Measurements from ENCODE around the gene STK25.
"Not testable (repeated sequence)": the region's sequence is repeated elsewhere in the genome, so short reads cannot be mapped to it uniquely, and the experiment has no call there.

Gene STK25

GRCh38 chr2:241539616-241540374 is 31.4 kb upstream of the STK25 start:
- DNase-seq (ENCODE audit: low read depth) = no peak

GRCh38 chr2:241538838-241539615 is 30.6 kb upstream of the STK25 start:
- DNase-seq (ENCODE audit: low read depth) = no peak

- DNase-seq (ENCODE audit: low read depth) = no peak
Measured at GRCh38 chr2:241535871-241536655, 27.7 kb upstream of the STK25 start.

GRCh38 chr2:241534701-241535375 is 26.5 kb upstream of the STK25 start:
- DNase-seq (ENCODE audit: low read depth) = no peak

- no peak for DNase-seq (ENCODE audit: low read depth)
Measured at GRCh38 chr2:241534293-241534692, 25.9 kb upstream of the STK25 start.

- no peak for DNase-seq (ENCODE audit: low read depth)
Measured at GRCh38 chr2:241532733-241533601, 24.6 kb upstream of the STK25 start.

GRCh38 chr2:241532168-241532567 is 23.8 kb upstream of the STK25 start:
- no peak for DNase-seq (ENCODE audit: low read depth)

- DNase-seq (ENCODE audit: low read depth) = no peak
Measured at GRCh38 chr2:241531161-241531722, 22.9 kb upstream of the STK25 start.

- DNase-seq (ENCODE audit: low read depth) = no peak
Measured at GRCh38 chr2:241530571-241530970, 22.2 kb upstream of the STK25 start.

GRCh38 chr2:241525818-241526780 is 17.7 kb upstream of the STK25 start:
- not testable (repeated sequence) for DNase-seq (ENCODE audit: low read depth)

GRCh38 chr2:241522477-241522876 is 14.1 kb upstream of the STK25 start:
- DNase-seq (ENCODE audit: low read depth) = no peak

GRCh38 chr2:241519669-241520068 is 11.3 kb upstream of the STK25 start:
- DNase-seq (ENCODE audit: low read depth) = no peak

GRCh38 chr2:241517297-241517696 is 8.9 kb upstream of the STK25 start:
- no peak for DNase-seq (ENCODE audit: low read depth)

GRCh38 chr2:241516520-241516965 is 8.2 kb upstream of the STK25 start:
- no peak for DNase-seq (ENCODE audit: low read depth)

- DNase-seq (ENCODE audit: low read depth) = no peak
Measured at GRCh38 chr2:241514986-241515737, 6.8 kb upstream of the STK25 start.

- DNase-seq (ENCODE audit: low read depth) = no peak
Measured at GRCh38 chr2:241514553-241514952, 6.2 kb upstream of the STK25 start.

GRCh38 chr2:241511091-241511741 is 2.8 kb upstream of the STK25 start:
- no peak for DNase-seq (ENCODE audit: low read depth)

- no peak for DNase-seq (ENCODE audit: low read depth)
Measured at GRCh38 chr2:241509155-241509784, 886 bp upstream of the STK25 start.

Measured in activated gamma-delta T cell treated with anti-CD3 and anti-CD28 coated beads, Interleukin-2, amount 50 U/mL, for 16 hours (primary cell).